Measurements from ENCODE around the gene HS6ST1. TPM values are rescaled to one million over a fixed set of nuclear protein-coding genes. Genes with fewer than 3 reads are reported as not detected.

The HS6ST1 gene
- total and polyA plus RNA-seq, 2 donors (not counting 3 experiments of a cell fraction or from before 2014, with no cell fraction given) = 12.8 to 19.4 TPM

GRCh38 chr2:128363934-128364361 lies 45.3 kb upstream of the HS6ST1 start:
- Histone ChIP-seq H3K4me1 (ENCODE audit: control insufficient read depth, extremely low read depth, insufficient read depth, low read length) (peaks cover 6% of the 10 kb centered on the region), H3K4me3 (replicated peaks in 1 of 3; ENCODE audit: insufficient read depth in 1 of 3, low read depth in 1 of 3, low read length in 3 of 3) (no peak overlapping the region), H3K9me3 (replicated peaks; ENCODE audit: control insufficient read depth, insufficient read depth, low read length) (no peaks in the 10 kb centered on the region), H3K9me1 (replicated peaks; ENCODE audit: control insufficient read depth, extremely low read depth, insufficient read depth, low read length) (no peaks in the 10 kb centered on the region), H3K36me3 (ENCODE audit: control insufficient read depth in 2 of 2, extremely low read depth in 1 of 2, insufficient read depth in 2 of 2, low read length in 2 of 2) (no peaks in the 10 kb centered on the region), H3K27me3 (ENCODE audit: control insufficient read depth in 2 of 2, insufficient read depth in 2 of 2, low read length in 2 of 2) (no peaks in the 10 kb centered on the region), H3K79me2 (ENCODE audit: control insufficient read depth, insufficient read depth, low read length) (no peaks in the 10 kb centered on the region), H3K9ac (replicated peaks; ENCODE audit: extremely low read depth, insufficient read depth, low read length) (no peak overlapping the region), H2AFZ (ENCODE audit: low read depth, low read length) (no peak overlapping the region), H3K27ac (ENCODE audit: insufficient read depth, low read depth, low read length) (no peak overlapping the region), H4K20me1 (replicated peaks; ENCODE audit: control insufficient read depth, extremely low read depth, insufficient read depth, low read length) (no peaks in the 10 kb centered on the region), H3K4me2 (ENCODE audit: insufficient read depth, low read length) (no peak overlapping the region)
- POLR2A ChIA-PET = interaction anchor here (0.8 kb wide), 1 partner anchor 15 kb away, joined by 3 read pairs; no protein-coding TSS in a partner anchor
- no TSS peak for BruUV-seq (replicated peaks)
- CTCF ChIA-PET = interaction anchor here (0.7 kb wide), 1 partner anchor 28 kb away, joined by 3 read pairs; no protein-coding TSS in a partner anchor
- TF ChIP-seq MAX (IDR thresholded peaks at IDR 0.05; ENCODE audit: insufficient read depth, insufficient read length) (no peak), GATA2 (IDR thresholded peaks at IDR 0.05; ENCODE audit: insufficient read depth, insufficient read length, low read depth, low read length) (no peak)
- intact Hi-C loops (cut with micrococcal nuclease) = loop anchor here (1.0 kb wide), 1 partner anchor 15 kb away; no protein-coding TSS in a partner anchor
- FAIRE-seq (no peak), DNase-seq (ENCODE audit: low read depth, low spot score) (peak; percentile 74)
- dilution Hi-C loops (cut with MboI; ENCODE audit: extremely low pct_ligation_motif_present, low sequenced_read_pairs) = no loop called here

DNA sequence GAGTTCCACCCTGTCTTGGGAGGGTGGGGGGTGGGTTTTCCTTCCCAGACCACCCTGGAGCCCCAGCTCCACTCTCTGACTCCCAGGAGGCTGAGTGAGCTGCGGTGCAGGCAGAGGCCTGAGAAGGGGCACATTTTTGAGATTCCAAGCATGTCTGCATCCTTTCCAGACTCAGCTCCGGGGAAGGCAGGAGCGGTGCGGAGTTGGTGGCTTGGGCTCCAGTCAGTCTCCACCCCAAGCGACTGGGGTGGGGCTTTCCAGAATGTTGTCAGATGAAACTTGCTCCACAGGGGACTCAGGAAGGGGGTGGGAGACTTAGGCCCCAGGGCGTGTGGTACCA lies 44.2 kb upstream of the HS6ST1 start:
- no peak for FAIRE-seq
- Histone ChIP-seq H3K4me1 (ENCODE audit: control insufficient read depth, extremely low read depth, insufficient read depth, low read length) (peaks cover 6% of the 10 kb centered on the region), H3K4me3 (replicated peaks in 1 of 3; ENCODE audit: insufficient read depth in 1 of 3, low read depth in 1 of 3, low read length in 3 of 3) (no peak overlapping the region), H3K9ac (replicated peaks; ENCODE audit: extremely low read depth, insufficient read depth, low read length) (no peak overlapping the region), H3K27me3 (ENCODE audit: control insufficient read depth in 2 of 2, insufficient read depth in 2 of 2, low read length in 2 of 2) (no peaks in the 10 kb centered on the region), H3K36me3 (ENCODE audit: control insufficient read depth in 2 of 2, extremely low read depth in 1 of 2, insufficient read depth in 2 of 2, low read length in 2 of 2) (no peaks in the 10 kb centered on the region), H3K9me3 (replicated peaks; ENCODE audit: control insufficient read depth, insufficient read depth, low read length) (no peaks in the 10 kb centered on the region), H3K9me1 (replicated peaks; ENCODE audit: control insufficient read depth, extremely low read depth, insufficient read depth, low read length) (no peaks in the 10 kb centered on the region), H4K20me1 (replicated peaks; ENCODE audit: control insufficient read depth, extremely low read depth, insufficient read depth, low read length) (no peaks in the 10 kb centered on the region), H2AFZ (ENCODE audit: low read depth, low read length) (no peak overlapping the region), H3K27ac (ENCODE audit: insufficient read depth, low read depth, low read length) (no peak overlapping the region), H3K4me2 (ENCODE audit: insufficient read depth, low read length) (no peak overlapping the region), H3K79me2 (ENCODE audit: control insufficient read depth, insufficient read depth, low read length) (no peaks in the 10 kb centered on the region)
- no peak for DNase-seq (ENCODE audit: low read depth, low spot score)
- POLR2A ChIA-PET = no interaction called here
- BruUV-seq (replicated peaks) = no TSS peak
- dilution Hi-C loops (cut with MboI; ENCODE audit: extremely low pct_ligation_motif_present, low sequenced_read_pairs) = no loop called here
- CTCF ChIA-PET = no interaction called here
- intact Hi-C loops (cut with micrococcal nuclease) = no loop called here
- TF ChIP-seq GATA2 (IDR thresholded peaks at IDR 0.05; ENCODE audit: insufficient read depth, insufficient read length, low read depth, low read length) = no peak
- no peak for TF ChIP-seq FOS (IDR thresholded peaks at IDR 0.05; ENCODE audit: borderline replicate concordance, insufficient read depth, low read length)
- no peak for TF ChIP-seq POLR2AphosphoS5 (IDR thresholded peaks at IDR 0.05; ENCODE audit: insufficient read depth, low read depth, low read length)
